Spleen (tissue), 11 donors: ENCODE results near the gene STK26. TPM values are rescaled to one million over a fixed set of nuclear protein-coding genes. Genes with fewer than 3 reads are reported as not detected.

ENCODE experiments used
- DNase-seq: peaks from one replicate; pipeline ENCODE4 v3.0.0-alpha.2; 2020
- H3K27ac ChIP-seq, 8 donors: fragments of 200-600 bp; sonication (generic) in 7 of 8; 1 replicate in 4 of 8; 2 replicates in 4 of 8; pipeline versions ENCODE4 v1.5.0 to v1.8.0; 2016 to 2021; ENCODE audit warnings: inconsistent platforms in 4 of 8, mild to moderate bottlenecking in 4 of 8, moderate library complexity in 1 of 8
- H3K27me3 ChIP-seq, 7 donors: fragments of 200-600 bp; sonication (generic) in 6 of 7; replicated peaks in 1 of 7; 1 replicate in 4 of 7; 2 replicates in 3 of 7; pipeline versions ENCODE4 v1.5.0 to v1.8.0; 2016 to 2021; ENCODE audit warnings: inconsistent platforms in 3 of 7, mild to moderate bottlenecking in 1 of 7
- H3K36me3 ChIP-seq, 6 donors: fragments of 200-600 bp; sonication (generic) in 5 of 6; 1 replicate in 4 of 6; 2 replicates in 2 of 6; pipeline versions ENCODE4 v1.5.0 to v1.8.0; 2016 to 2021; ENCODE audit warnings: inconsistent platforms in 2 of 6
- H3K4me1 ChIP-seq, 6 donors: fragments of 200-600 bp; sonication (generic) in 5 of 6; 1 replicate in 3 of 6; 2 replicates in 3 of 6; pipeline versions ENCODE4 v1.5.0 to v1.8.0; 2016 to 2021; ENCODE audit warnings: inconsistent platforms in 3 of 6
- H3K4me3 ChIP-seq, 8 donors: fragments of 200-600 bp; sonication (generic) in 7 of 8; 1 replicate in 4 of 8; 2 replicates in 4 of 8; pipeline versions ENCODE4 v1.5.0 to v1.8.0; 2016 to 2021; ENCODE audit warnings: inconsistent platforms in 4 of 8, mild to moderate bottlenecking in 4 of 8, moderate library complexity in 2 of 8
- H3K9me3 ChIP-seq, 8 donors: fragments of 200-600 bp; sonication (generic) in 7 of 8; 1 replicate in 4 of 8; 2 replicates in 4 of 8; pipeline versions ENCODE4 v1.5.0 to v1.8.0; 2016 to 2021; ENCODE audit warnings: inconsistent platforms in 4 of 8
- CTCF ChIP-seq, 11 experiments: fragments of 200-600 bp in 7 of 11; fragments of 450-650 bp in 4 of 11; sonication (generic) in 4 of 11; IDR thresholded peaks in 8 of 11; conservative IDR thresholded peaks in 3 of 11; 1 replicate in 7 of 11; 2 replicates in 4 of 11; pipeline versions ENCODE4 v1.4.0 to v1.8.0; 2016 to 2021; ENCODE audit warnings: antibody characterized with exemption in 11 of 11, inconsistent platforms in 4 of 11, mild to moderate bottlenecking in 1 of 11
- POLR2A ChIP-seq, 3 donors: fragments of 450-650 bp; IDR thresholded peaks; one replicate each; pipeline ENCODE4 v1.5.1; 2017; ENCODE audit warnings: antibody characterized with exemption in 3 of 3, mild to moderate bottlenecking in 1 of 3
- POLR2AphosphoS5 ChIP-seq, 3 donors: sonication (generic); formaldehyde crosslinking; IDR thresholded peaks; one replicate each; pipeline ENCODE4 v1.5.1; 2017; ENCODE audit warnings: antibody characterized with exemption in 3 of 3
- WGBS, 5 donors: extraction: QIAGEN DNeasy Blood & Tissue Kit in 3 of 5; methylation state at CpG; one replicate each; pipeline versions ENCODE4 v1.1.5 to v1.1.7; 2013 to 2018; 5-methylcytosine and 5-hydroxymethylcytosine counted together
- intact Hi-C: fragments of 100-400 bp; cut with DNase I; formaldehyde crosslinking; loops from one replicate; pipeline ENCODE4 v1.15.0; 2023; ENCODE audit warnings: low total_unique reads
- polyA plus RNA-seq, 3 donors: library from polyadenylated mRNA; stranded (reverse); fragments of 200-250 nt; gene quantifications; one replicate each; pipeline ENCODE4 v1.2.1, GENCODE V29; 2013
- total RNA-seq, 7 donors: library from RNA; depleted of rRNA in 3 of 7; stranded (reverse); fragments of >200 nt in 3 of 7; fragmentation: NEBNext Ultra II Directional in 4 of 7; extraction: Animal tissue kit (Norgen Biotek cat#: 25700) in 4 of 7; gene quantifications; one replicate each; pipeline versions ENCODE4 v1.1.0 to v1.2.1, GENCODE V29; 2016 to 2021
- donor health status: healthy with polysubstance abuse.
- donor health status: DM: no; HTN: no; CAD: no; lungs with moderate emphysema.
- donor health status: DM: no; HTN: no; CAD: no.
- donor health status: Bipolar disorder and iron deficiency.
- donor health status: healthy.
- donor health status: DM: no; HTN: no; CAD: no.
- donor health status: DM: yes; HTN: yes; CAD: no.

STK26 gene
- total and polyA plus RNA-seq, 10 donors = 13.4 to 24.4 (median 19.0) TPM

DNA sequence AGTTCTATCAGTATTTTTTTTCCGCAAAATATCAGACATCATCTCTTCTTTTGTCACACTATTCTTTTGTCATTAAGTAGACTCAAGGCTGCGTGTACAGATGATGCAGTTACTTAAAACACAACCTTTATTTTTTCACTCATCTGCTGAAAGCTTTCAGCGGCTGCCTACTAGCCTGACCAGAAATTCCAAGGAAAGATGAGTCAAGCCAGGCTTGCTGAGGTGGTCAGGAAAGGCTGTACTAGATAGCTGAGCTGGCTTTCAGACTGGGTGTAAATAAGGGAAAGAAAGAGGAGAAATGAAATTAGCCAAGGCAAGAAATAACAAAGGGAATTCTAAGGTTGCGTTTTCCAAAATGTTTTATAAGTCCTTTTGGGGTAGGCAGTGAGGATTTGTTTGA, 17.9 kb downstream of the STK26 start:
- H3K4me1 ChIP-seq = peaks cover 0 to 13% (median 0%) of the 10 kb centered on the region in 6 donors
- intact Hi-C loops = no loop called here
- no peak overlapping the region for H3K27ac ChIP-seq
- TF ChIP-seq POLR2AphosphoS5 (IDR thresholded peaks at IDR 0.05) (no peak), CTCF (IDR thresholded peaks at IDR 0.05 in 8 of 11, conservative IDR thresholded peaks at IDR 0.05 in 3 of 11) (no peak), POLR2A (IDR thresholded peaks at IDR 0.05) (no peak)
- no peaks in the 10 kb centered on the region for H3K36me3 ChIP-seq
- H3K27me3 ChIP-seq = no peaks in the 10 kb centered on the region
- DNase-seq = no peak
- H3K4me3 ChIP-seq = no peak overlapping the region
- 67 to 97% (median 90%) methylated on average over 4 of the region's 4 CpGs for WGBS, 5 donors
- H3K9me3 ChIP-seq = no peaks in the 10 kb centered on the region

GRCh38 chrX:132043977-132044376, 20.9 kb downstream of the STK26 start:
- WGBS, 5 donors = 74 to 95% (median 93%) methylated on average over 2 of the region's 2 CpGs
- no peaks in the 10 kb centered on the region for H3K9me3 ChIP-seq
- TF ChIP-seq POLR2A (IDR thresholded peaks at IDR 0.05) (no peak), POLR2AphosphoS5 (IDR thresholded peaks at IDR 0.05) (no peak), CTCF (IDR thresholded peaks at IDR 0.05 in 8 of 11, conservative IDR thresholded peaks at IDR 0.05 in 3 of 11) (no peak)

DNA sequence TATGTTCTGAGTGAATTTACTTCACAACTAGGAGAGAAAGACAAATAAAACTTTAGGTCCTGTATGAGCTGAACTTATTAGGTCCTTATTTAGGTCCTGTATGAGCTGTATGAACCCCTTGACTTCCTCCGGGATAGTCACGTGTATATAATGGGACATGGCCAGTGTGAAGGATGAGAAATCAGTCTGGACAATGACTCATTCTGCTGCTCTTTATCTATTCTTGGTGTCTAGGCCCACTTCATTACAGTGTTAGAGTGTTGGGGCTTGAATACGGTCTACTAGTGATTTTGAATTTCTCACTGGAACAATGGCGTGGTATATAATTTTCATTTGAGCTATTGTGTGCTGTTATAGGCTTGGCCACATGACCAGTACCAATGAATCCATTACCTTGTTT, 21.9 kb downstream of the STK26 start:
- H3K27me3 ChIP-seq = no peaks in the 10 kb centered on the region
- WGBS, 5 donors = 75 to 91% (median 86%) methylated on average over 4 of the region's 4 CpGs
- intact Hi-C loops = no loop called here

More at GRCh38 chrX:132043977-132044376, 20.9 kb downstream of the STK26 start:
- intact Hi-C loops = no loop called here
- H3K4me3 ChIP-seq = no peak overlapping the region
- H3K27ac ChIP-seq = no peak overlapping the region
- H3K4me1 ChIP-seq = no peaks in the 10 kb centered on the region
- DNase-seq = no peak
- H3K27me3 ChIP-seq = no peaks in the 10 kb centered on the region
- H3K36me3 ChIP-seq = no peaks in the 10 kb centered on the region

DNA sequence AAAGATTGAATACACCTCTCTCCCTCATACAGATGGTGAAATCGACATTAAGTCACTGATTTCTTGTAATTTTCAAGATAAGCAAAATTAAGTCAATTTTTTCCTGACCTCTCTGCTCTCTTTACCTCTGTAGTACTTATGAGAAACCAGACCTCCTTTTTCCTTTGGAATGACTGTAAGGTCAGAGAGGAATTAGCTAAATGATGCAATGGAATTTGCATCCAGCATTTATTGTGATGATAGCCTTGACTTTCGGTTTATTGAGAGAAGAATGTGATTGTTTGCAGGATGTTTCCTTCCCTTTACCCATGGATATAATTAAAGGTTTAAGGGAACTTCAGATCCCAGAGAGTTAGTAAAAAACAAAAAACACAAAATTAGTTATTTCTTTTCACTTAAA, 22.4 kb downstream of the STK26 start:
- intact Hi-C loops = no loop called here

More for the DNA sequence above, 21.9 kb downstream of the STK26 start:
- Histone ChIP-seq H3K9me3 (no peaks in the 10 kb centered on the region), H3K4me3 (no peak overlapping the region), H3K4me1 (no peaks in the 10 kb centered on the region), H3K36me3 (no peaks in the 10 kb centered on the region), H3K27ac (no peak overlapping the region)
- DNase-seq = no peak
- no peak for TF ChIP-seq POLR2AphosphoS5 (IDR thresholded peaks at IDR 0.05)
- TF ChIP-seq POLR2A (IDR thresholded peaks at IDR 0.05) = no peak
- TF ChIP-seq CTCF (IDR thresholded peaks at IDR 0.05 in 8 of 11, conservative IDR thresholded peaks at IDR 0.05 in 3 of 11) = no peak

More for the DNA sequence above, 22.4 kb downstream of the STK26 start:
- no peak for DNase-seq
- 55 to 77% (median 66%) methylated on average over 2 of the region's 2 CpGs for WGBS, 5 donors
- H3K9me3 ChIP-seq = no peaks in the 10 kb centered on the region
- no peaks in the 10 kb centered on the region for H3K27me3 ChIP-seq
- H3K4me3 ChIP-seq = no peak overlapping the region
- H3K4me1 ChIP-seq = no peaks in the 10 kb centered on the region
- H3K27ac ChIP-seq = no peak overlapping the region
- no peak for TF ChIP-seq CTCF (IDR thresholded peaks at IDR 0.05 in 8 of 11, conservative IDR thresholded peaks at IDR 0.05 in 3 of 11)
- TF ChIP-seq POLR2AphosphoS5 (IDR thresholded peaks at IDR 0.05) = no peak
- no peak for TF ChIP-seq POLR2A (IDR thresholded peaks at IDR 0.05)
- H3K36me3 ChIP-seq = no peaks in the 10 kb centered on the region
